GM21515 (cell line): ENCODE measurements around the gene FN1.

Source experiments
- ATAC-seq: cut with Tn5 transposase; IDR thresholded peaks from one replicate; pipeline ENCODE4 v1.9.1; 2021; ENCODE audit not compliant: unreplicated experiment

Gene FN1

GRCh38 chr2:215442401-215442787, 6.5 kb upstream of the FN1 start:
- ATAC-seq: no peak

GRCh38 chr2:215441560-215442400, 5.9 kb upstream of the FN1 start:
- no peak for ATAC-seq

GRCh38 chr2:215439980-215440512, 4.2 kb upstream of the FN1 start:
- no peak for ATAC-seq

GRCh38 chr2:215439404-215439803, 3.5 kb upstream of the FN1 start:
- no peak for ATAC-seq

GRCh38 chr2:215437614-215438013, 1.7 kb upstream of the FN1 start:
- ATAC-seq: no peak

- ATAC-seq: peak; percentile 29
Observed at GRCh38 chr2:215436705-215437565, 1.1 kb upstream of the FN1 start.

- peak; percentile 26 for ATAC-seq
Observed at GRCh38 chr2:215435280-215435869, 493 bp downstream of the FN1 start.

- no peak for ATAC-seq
Observed at GRCh38 chr2:215434447-215435279, 1.2 kb downstream of the FN1 start.

GRCh38 chr2:215432759-215433594, 2.9 kb downstream of the FN1 start:
- no peak for ATAC-seq

- no peak for ATAC-seq
Observed at GRCh38 chr2:215431778-215432758, 3.8 kb downstream of the FN1 start.

- no peak for ATAC-seq
Observed at GRCh38 chr2:215431290-215431689, 4.6 kb downstream of the FN1 start.

- no peak for ATAC-seq
Observed at GRCh38 chr2:215430528-215431187, 5.2 kb downstream of the FN1 start.

GRCh38 chr2:215429424-215429823, 6.4 kb downstream of the FN1 start:
- no peak for ATAC-seq

- ATAC-seq: no peak
Observed at GRCh38 chr2:215428060-215428910, 7.6 kb downstream of the FN1 start.

GRCh38 chr2:215427585-215427984, 8.3 kb downstream of the FN1 start:
- no peak for ATAC-seq

GRCh38 chr2:215425021-215425782, 10.7 kb downstream of the FN1 start:
- no peak for ATAC-seq
